Iris pigment epithelial cell (primary cell): ENCODE measurements around the gene SEC14L1.
"Not testable (repeated sequence)": the region's sequence is repeated elsewhere in the genome, so short reads cannot be mapped to it uniquely, and the experiment has no call there.

Experiments used
- DNase-seq: peaks from one replicate; pipeline ENCODE4 v3.0.0-alpha.2; 2011; ENCODE audit warnings: low read depth

SEC14L1 gene

DNA sequence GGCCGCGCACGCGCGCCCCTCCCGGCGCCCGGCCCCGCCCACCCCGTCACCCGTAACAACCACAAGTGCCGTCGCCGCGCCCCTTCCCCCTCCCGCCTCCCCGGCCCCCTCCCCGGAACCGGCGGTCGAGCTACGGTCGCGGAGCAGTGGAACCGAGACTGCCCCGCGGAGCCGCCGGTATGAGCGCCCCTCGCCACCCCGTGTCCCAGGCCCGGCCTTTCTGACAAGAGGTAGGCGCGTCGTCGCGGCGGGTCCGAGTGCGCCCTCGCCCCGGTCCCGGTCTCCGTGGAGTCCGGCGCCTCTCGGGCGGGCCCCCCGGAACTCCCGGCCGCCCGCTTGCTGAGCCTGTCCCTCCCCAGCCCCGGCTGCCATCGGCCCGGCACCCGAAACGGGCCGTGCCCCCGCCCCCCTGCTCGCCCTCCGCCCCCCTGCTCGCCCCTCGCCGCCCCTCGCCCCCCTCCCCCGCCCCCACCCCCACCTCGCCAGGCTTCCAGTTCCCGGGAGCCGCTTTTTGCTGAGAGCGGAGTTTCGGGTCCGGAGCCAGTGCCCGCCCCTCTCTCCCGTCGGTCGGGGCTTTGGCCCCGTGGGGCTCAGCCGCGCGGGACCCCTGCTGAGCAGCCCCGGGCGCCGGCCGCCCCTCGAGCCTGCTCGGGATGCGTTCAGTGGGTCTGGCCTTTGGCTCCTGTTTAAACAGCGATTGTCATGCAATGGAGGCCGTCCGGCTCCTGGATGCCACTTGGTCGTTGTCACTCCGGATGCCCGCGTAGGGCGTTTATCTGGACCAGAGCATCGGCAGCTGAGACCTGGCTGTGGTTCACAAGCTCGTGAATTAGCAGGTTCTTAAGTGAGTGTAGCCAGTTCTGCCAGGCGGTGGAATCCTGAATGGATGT, at the start of gene SEC14L1:
TSS of gene SEC14L1 (plus strand) at position 92 of the 890 bp plus-strand sequence. CDS start 2,628 bp downstream, outside the sequence.
- DNase-seq: no peak

DNA sequence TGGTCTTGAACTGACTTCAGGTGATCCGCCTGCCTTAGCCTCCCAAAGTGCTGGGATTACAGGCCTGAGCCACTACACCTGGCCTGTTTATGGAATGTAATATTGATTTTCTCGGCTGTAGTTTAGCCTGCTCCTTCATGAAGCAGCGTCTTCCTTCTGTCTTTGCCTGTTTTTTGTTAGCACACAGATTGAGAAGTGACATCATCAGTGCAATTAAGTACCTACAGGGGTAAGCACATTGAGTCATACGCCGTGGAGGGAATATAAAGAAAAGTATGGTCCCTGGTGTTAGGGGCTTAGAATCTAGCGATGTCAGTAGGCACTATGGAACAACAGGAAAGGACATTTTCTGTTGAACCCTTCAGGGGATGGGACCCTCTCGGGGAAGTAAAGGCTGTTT, 48.7 kb upstream of the SEC14L1 start:
- DNase-seq: no peak

DNA sequence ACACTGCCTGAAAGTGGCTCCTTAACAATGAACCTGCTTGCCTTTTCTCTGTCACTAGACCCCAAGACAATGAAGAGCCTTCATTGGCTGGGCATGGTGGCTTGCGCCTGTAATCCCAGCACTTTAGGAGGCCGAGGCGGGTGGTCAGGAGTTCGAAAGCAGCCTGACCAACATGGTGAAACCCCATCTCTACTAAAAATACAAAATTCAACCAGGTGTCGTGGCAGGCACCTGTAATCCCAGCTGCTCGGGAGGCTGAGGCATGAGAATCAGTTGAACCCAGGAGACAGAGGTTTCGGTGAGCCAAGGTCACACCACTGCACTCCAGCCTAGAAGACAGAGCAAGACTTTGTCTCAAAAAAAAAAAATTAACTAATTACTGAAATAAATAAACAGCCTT, 45.3 kb upstream of the SEC14L1 start:
- DNase-seq: no peak

DNA sequence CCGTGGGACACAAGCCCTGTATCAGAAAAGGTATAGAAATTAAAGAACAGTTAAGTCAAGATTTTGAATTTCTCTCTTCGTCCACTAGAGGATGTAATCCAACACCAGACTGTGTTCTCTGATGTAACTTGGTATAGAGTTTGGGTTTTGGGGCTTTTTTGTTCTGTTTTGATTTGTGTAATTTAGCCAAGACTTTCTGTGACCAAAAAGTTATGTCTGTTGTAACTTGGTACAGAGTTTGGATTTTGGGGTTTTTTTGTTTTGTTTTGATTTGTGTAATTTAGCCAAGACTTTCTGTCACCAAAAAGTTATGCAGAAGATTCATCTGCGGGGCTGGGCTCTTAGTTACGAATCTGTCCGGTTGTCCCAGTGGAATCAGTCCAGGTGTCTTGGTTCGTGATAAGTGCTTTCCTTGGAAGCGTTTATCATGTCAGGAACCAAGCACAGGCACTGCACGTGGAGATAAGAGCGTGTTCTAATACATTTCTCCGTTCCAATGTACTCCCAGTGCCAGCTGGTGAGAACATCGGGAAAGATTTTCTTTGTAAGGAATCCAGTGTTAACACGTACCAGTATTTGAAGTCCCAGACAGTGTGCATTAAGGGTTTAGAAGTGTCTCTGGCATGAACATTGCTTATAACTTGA, 44.1 kb upstream of the SEC14L1 start:
- peak; percentile 69 for DNase-seq

DNA sequence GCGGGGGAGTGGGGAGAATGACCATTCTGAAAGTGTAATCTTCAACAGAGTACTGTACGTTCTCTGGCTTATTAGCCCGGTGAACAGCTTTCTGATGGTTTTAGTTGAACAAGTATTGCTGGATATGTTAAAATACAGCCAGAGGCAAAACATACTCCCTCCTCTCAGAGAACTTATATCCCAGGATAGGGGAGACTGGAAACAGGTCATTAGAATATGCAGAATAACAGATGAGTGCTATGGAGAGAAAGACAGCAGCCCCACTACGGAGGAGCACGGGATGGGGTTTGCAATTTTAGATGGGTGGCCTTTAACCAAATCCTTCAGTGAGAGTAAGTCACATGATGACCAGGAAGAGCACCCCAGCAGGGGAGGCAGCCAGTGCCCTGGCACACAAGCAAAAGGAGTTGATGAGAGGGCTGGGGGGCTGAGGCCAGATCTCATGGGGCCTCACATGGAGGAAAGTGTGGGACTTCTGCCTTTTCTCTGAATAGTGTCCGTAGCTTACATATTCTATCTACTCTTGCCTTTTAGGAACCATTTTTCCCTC, 43.1 kb upstream of the SEC14L1 start:
- no peak for DNase-seq

DNA sequence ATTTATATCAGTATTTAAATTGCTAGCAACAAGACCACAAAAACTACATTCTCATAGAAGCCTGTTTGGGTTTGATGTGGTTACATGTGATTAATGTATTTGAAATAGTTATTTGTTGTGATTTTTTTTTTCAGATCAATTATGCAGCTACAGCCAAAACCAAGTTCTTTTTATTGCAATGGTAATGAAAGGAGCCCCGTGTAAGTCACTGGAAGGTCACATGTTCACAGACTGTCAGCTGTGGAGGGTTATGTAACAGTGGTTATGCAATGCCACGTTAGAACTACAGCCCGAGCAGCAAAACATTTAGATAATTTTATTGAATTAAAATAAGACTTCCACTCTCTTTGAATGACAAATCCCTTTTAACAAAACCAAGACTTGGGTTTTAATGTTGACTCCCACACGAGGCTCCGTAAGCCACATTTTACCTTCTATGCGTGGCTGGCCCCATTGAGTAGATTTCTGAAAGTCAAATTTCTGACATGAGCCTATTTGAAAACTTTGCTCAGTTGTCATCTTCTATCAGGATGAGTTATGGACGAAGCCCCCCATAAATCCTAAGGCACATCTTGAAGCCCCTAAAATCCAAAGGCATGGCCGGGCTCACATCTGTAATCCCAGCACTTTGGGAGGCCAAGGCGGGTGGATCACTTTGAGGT, 41.8 kb upstream of the SEC14L1 start:
- peak; percentile 94 for DNase-seq

DNA sequence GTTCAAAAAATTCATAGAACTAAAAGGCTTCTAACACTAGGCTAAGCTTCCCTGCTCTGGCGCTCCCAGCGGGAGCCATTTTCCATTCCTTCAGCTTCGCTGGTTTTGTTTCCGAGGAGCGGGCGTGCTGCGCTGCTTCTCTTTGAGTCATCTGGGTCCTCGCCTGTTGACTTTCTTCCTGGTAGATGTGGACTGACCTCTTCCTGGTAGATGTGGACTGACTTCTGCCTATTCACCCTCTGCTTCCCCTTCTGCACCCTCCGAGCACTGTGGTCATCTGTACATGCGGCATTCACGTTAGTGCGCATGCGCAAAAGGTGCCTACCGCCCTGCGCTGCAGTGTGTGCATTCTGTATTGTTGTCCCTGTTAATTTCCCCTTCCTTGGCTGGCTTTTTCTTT, 40.8 kb upstream of the SEC14L1 start:
- DNase-seq: no peak

DNA sequence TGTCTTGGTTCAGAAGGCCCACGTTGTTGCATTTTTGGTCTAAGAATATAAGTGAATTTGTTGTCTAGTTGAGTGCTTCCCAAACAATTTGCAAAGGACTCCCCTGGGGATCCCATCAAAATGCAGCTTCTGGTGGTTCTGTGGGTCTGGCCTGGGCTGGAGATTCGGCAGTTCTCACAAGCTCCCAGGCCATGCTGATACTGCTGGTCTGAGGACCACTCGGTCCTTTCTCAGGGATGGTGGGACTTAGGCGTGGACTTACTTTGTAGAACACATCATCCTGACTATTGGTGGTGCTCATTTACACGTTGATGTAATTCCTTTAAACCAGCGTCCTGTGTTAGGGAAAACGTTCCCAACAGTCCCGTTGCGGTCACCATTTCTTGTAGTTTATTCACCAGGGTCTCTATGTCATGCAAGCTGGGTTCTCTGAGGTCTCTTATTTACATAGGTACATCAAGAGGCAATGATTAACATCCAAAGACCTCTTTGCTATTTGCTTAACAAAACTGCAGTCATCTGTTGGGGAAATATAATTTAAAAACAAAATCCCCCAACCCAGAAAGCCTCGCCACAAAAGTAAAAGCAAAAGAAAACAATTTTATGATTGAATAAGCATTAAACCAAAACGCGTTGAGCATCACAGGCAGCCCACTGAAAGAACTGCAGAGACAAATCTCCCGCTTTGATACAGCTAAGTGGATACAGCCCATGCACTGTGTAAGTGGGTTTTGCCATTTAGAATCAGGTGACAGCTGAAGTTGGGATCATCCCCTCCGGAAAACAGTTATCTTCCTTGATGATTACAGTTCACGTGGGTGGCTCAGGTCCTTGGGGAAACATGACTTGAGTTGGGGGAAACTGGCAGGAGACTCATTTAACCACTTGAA, 39.0 kb upstream of the SEC14L1 start:
- DNase-seq: no peak

DNA sequence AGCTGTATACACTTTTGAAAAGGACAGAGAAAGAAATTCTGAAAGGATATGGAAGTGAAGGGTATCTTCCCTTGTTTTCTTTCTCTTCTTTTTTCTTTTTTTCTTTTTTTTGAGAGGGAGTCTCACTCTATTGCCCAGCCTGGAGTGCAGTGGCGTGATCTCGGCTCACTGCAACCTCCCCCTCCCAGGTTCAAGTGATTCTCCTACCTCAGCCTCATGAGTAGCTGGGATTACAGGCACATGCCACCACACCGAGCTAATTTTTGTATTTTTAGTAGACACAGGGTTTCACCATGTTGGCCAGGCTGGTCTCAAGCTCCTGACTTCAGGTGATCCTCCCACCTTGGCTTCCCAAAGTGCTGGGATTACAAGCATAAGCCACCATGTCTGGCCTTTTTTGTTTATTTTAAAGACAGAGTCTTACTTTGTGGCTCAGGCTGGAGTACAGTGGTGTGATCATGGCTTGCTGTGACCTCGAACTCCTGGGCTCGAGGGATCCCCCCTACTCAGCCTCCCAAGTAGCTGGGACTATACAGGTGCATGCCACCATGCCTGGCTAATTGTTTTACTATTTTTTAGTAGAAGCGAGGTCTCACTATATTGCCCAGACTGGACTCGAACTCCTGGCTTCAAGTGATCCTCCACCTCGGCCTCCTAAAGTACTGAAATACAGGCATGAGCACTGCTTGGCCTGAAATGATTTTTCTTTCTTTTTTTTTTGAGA, 38.2 kb upstream of the SEC14L1 start:
- DNase-seq: not testable (repeated sequence)

DNA sequence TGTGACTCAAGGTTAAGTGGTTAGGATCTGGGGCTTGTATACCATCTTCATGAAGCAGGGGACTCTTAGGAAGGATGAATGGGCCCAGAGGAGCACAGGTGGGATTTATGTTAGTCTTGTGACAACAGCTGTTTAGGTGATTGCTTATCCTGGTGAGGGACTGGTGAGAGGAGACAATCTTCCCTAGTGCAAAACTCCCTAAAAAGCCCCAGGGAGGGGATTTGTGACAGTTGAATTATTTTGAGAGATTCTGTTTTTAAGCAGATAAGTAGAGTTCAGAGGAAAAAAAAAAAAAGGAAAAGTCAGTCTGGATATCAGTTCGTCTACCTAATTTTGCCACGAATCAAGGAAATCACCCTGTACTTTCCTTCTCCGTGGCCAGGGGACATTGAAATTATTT, 35.1 kb upstream of the SEC14L1 start:
- no peak for DNase-seq

DNA sequence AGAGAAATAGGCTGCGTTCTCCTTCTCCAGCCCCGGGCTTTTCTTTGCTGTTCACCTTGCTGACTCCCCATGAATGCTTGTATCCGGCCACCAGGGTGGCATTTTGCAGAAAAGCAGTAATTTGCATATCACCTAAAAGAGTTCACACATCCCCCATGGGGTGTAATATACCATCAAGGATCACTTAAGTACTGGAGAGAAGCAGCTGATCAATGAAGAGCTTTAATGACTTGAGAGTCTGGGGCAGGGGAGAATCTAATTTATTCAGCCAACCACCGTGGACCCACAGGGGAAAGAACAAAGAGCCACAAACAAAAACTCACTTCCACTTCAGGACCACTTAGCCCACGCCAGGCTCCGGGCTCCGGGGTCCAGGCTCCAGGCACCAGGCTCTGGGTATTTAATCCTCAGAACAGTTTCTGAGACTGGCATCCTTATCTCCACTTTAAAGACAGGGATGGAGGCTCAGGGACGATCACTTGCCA, 33.9 kb upstream of the SEC14L1 start:
- DNase-seq: no peak

DNA sequence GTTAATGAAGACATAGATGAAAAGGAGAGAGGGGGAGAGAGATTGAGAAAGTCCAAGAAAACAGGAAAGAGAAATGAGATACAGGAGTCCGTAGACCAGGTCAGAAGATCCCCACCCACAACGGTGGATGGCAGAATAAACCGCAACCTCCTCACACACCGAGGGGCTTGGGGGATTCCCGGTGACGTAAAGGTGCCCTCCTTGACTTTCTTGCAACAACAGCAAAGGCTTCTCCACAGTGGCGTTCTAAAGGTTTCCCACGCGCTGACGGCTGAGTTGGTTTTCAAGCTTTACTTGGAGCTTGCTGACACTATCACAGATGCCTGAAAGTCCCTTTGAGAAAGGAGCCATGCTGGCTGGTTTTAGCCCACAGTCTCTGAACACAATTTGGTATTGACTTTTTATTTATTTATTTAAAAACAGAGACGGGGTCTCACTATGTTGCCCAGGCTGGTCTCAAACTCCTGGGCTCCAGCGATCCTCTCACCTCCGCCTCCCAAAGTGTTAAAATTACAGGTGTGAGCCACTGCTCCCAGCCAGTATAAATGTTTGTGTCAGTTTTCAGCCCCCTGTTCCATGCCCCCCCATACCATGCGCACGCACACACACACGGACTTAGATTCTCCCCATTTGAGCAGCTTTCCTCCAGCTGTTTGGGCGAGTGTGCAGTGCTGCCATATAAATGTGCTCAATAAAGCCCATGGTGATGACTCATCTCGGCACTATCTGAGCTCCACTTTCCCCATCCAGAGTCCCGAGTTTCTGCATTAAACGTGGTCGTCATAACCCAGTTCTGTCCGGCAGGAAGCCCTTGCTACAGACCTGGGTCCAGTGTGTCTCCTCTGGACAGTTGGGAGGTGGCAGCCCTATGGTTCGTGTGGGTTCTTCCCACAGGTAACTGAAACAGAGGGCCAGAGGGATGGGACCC, 33.0 kb upstream of the SEC14L1 start:
- peak; percentile 51 for DNase-seq

DNA sequence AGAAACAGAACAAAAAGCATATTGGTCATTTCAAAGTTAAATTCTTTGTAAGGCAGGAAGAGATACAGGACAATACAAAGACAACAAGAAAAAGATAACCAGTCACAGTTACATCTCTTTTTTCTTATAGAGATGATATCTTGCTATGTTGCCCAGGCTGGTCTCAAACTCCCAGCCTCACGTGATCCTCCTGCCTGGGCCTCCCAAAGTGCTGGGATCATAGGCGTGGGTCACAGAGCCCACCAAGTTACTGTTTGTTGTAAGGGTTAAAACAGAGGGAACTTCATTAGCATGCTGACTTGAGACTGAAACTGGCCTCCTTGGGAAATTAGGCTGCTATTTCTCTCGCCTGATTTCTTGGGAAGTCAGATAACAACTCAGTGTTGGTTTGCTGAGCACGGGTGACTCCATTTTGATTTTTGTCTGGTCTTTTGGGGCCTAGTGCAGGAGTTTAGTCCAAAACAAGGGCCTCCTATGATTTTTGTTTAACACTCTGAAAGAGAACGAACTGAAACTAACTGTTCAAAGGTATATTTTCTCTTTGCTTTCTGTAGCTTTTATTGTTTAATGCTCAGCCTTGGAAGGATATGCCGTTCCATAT, 31.5 kb upstream of the SEC14L1 start:
- DNase-seq: no peak

DNA sequence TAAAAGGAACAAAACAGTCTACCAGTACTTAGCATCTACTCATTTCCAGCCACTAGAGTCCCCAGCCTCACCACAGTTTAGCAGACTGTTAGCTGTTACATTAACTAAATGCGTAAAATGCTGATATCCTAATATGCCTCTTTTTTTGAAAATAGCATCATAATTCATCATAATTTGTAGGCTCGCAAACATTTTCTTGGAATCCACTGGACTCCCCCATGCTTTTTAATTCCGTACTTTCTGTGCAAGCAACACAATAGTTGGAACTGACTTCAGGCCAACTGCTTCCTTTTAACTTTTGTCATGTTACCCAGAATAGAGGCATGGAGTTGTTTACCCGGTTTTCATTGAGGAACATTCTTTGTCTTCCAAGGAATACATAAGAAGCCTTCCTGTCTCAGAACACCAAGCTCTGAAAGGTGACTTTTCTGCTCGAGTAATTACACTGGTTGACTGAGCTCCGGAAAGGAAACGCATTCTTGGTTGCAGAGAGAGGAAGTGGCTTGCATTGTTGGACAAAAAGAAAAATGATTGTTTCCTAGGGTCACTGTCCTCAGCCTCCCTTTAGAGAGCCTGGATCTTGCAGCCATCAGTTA, 30.9 kb upstream of the SEC14L1 start:
- peak; percentile 79 for DNase-seq

DNA sequence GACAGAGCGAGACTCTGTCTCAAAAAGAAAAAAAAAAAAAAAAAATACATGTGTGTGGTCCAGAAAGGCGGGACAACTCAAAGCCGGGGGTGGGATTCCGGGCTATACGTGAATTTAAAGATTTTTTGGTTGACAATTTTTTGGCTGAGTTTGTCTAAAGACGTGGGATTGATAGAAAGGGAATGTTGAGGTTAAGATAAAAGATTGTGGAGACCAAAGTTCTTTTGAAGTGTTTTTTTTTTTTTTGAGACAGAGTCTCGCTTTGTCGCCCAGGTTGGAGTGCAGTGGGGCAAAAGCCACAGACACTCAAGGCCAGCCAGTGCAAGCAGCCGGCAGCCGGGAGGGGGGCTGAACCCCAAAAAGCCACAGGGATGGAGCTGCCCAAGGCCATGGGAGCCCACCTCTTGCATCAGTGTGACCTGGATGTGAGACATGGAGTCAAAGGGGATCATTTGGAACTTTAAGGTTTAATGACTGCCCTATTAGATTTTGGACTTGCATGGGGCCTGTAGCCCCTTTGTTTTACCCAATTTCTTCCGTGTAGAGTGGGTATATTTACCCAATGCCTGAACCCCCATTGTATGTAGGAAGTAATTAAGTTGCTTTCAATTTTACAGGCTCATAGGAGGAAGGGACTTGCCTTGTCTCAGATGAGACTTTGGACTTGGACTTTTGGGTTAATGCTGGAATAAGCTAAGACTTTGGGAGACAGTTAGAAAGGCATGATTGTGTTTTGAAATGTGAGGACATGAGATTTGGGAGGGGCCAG, 29.4 kb upstream of the SEC14L1 start:
- not testable (repeated sequence) for DNase-seq

DNA sequence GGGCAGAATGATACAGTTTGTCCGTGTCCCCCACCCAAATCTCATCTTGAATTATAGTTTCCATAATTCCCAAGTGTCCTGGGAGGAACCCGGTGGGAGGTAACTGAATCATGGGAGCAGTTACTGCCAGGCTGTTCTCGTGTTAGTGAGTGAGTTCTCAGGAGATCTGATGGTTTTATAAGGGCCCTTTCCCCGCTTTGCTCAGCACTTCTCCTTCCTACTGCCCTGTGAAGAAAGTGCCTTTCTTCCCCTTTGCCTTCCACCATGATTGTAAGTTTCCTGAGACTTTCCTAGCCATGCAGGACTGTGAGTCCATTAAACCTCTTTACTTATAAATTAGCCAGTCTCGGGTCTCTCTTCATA, 28.9 kb upstream of the SEC14L1 start:
- DNase-seq: no peak

DNA sequence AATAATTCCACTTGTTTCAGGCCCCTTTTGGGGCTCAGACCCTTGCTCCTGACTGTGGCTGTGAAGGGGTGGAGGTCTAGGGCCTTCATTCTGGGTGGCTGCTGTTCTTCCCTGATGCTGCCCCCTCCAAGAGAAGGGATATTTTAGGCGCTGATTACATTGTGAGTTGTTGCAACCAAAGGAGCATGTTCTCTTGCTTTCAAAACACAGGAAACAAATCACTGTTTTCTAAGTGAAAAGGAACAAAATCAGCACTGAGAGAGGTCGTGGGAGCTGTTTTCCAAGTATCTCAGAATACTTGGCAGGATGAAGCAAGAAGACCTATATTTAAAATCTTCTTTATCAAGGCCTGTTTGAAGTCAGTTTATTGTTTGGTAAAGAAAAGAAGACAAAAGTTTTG, 25.3 kb upstream of the SEC14L1 start:
- DNase-seq: peak; percentile 52

DNA sequence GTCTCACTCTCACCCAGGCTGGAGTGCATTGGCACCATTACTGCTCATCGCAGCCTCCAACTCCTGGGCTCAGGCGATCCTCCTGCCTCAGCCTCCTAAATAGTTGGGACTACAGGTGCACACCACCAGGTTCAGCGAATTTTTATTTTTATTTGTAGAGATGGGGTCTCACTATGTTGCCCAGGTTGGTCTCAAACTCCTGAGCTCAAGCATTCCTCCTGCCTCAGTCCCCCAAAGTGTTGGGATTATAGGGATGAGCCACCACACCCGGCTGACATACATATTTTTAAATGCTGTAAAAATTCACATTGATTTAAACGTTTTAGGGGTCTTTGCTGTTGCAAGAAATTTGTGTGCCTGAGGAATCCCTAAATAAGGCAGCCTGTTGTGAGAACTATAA, 24.8 kb upstream of the SEC14L1 start:
- no peak for DNase-seq
